Hippocampal formation (tissue), 2 donors: ENCODE data around the gene CHRNA1.
"Not testable (repeated sequence)": the region's sequence is repeated elsewhere in the genome, so short reads cannot be mapped to it uniquely, and the experiment has no call there.

Source experiments
- DNase-seq, 2 donors: peaks; one replicate each; lab custom pipeline; 2025; lab: John Stamatoyannopoulos, UW

Gene CHRNA1

DNA sequence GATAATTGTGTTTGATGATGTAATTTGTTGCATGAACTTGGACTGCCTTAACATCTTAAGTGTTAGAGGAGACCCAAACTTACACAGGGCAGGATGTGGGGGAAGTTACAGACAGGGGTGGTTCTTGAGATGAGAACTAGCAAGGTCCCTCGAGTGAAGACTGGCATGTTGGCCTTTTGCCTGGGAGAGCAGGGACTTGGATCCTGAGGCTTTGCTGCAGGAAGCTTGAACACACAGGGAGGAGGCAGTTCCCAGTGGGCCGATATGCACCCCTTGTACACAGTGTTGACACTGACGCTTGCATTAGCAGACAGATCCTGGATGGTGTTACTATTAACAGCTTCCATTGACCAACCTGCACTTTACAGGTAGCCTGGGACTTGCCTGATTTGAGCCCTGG is 47.5 kb downstream of the CHRNA1 start:
- no peak for DNase-seq

GRCh38 chr2:174713686-174714085 is 50.6 kb downstream of the CHRNA1 start:
- DNase-seq, result no peak

GRCh38 chr2:174711206-174711605 is 53.1 kb downstream of the CHRNA1 start:
- DNase-seq, result no peak

GRCh38 chr2:174709416-174710004 is 54.8 kb downstream of the CHRNA1 start:
- DNase-seq, result not testable (repeated sequence)

DNA sequence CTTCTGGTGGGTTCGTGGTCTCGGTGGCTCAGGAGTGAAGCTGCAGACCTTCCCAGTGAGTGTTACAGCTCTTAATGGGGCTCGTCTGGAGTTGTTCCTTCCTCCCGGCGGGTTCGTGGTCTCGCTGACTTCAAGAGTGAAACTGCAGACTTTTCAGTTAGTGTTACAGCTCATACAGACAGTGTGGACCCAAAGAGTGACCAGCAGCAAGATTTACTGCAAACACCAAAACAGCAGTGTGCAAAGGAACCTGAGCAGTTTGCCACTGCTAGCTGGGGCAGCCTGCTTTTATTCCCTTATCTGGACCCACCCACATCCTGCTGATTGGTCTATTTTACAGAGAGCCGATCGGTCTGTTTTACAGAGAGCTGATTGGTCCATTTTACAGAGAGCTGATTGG is 55.6 kb downstream of the CHRNA1 start:
- DNase-seq, result no peak

DNA sequence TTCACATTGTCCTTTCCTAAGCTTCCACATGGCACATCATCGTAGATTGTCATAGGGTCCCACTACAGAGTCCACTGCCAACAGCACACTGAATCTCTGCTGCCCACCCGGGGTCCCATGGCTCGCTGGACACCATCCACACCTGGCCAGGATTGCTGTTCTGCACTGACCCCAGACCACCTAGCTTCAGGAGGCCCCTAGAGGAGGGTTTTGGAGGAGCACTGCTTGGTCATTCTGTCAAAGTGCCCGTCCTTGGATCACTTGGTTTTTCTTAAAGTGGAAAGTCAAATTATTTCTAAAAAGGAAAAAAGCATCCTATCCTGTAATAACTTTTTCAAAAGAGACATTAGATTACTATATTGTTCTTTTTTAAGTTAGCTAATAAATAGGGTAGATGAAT is 59.0 kb downstream of the CHRNA1 start:
- DNase-seq, result no peak

DNA sequence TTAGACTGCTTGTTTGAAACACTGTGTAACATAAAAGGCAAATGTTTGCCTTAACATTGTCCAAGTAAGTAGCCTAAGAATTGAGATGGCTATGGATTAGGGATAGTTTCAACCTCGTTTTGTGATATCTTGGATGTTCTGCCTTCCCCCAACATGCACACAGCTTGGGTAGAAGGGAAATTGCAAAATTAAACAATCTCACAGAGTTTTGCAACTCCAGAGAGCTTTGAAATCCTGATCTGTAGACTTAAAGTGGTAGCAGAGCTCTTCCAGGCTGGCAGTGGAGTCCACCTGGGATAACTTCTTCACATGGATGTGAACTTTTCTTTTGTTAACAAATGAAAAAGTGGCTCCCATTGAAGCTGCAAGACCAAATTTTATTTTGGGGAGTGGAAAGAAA is 59.6 kb downstream of the CHRNA1 start:
- DNase-seq, result no peak

- DNase-seq, result no peak
Observed at GRCh38 chr2:174704061-174704460, 60.2 kb downstream of the CHRNA1 start.

GRCh38 chr2:174703430-174703829 is 60.8 kb downstream of the CHRNA1 start:
- no peak for DNase-seq

DNA sequence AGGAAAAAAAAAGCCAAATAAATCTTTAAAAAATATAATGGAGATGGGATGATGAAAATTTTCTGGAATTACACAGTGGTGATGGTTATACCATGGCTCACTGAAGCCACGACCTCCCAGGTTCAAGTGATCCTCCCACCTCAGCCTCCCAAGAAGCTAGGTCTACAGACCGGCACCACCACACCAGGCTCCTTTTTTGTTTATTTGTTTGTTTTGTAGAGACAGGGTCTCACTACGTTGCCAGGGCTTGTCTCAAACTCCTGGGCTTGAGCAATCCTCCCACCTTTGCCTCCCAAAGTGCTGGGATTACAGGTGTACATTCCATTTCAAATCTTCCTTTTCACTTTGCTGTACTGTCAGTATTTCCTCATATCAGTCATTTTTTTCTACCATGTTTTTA is 61.7 kb downstream of the CHRNA1 start:
- no peak for DNase-seq

- peak in 1 of 2 donors; percentile 65 for DNase-seq
Observed at GRCh38 chr2:174699993-174700766, 64.1 kb downstream of the CHRNA1 start.
